ENCODE data around the gene EPN3. TPM values are rescaled to one million over a fixed set of nuclear protein-coding genes. Genes with fewer than 3 reads are reported as not detected.
A peak's percentile ranks its signal among the peaks of the same experiment; 100 is the strongest.

The EPN3 gene
- total RNA-seq, 1 donor from 2014 or later: 19.9 TPM

GRCh38 chr17:50518384-50519023 is 14.0 kb upstream of the EPN3 start:
- no peak for DNase-seq
- intact Hi-C loops (cut with micrococcal nuclease): no loop called here
- peak overlapping the region; percentile 62 for H3K27ac ChIP-seq (replicated peaks)
- no peak for TF ChIP-seq CTCF (IDR thresholded peaks at IDR 0.05; ENCODE audit: borderline replicate concordance)
- H3K36me3 ChIP-seq: no peaks in the 10 kb centered on the region
- no peaks in the 10 kb centered on the region for H3K27me3 ChIP-seq (ENCODE audit: low read depth)
- no peaks in the 10 kb centered on the region for H3K9me3 ChIP-seq (replicated peaks)
- peaks cover 31% of the 10 kb centered on the region for H3K4me1 ChIP-seq
- H3K4me3 ChIP-seq: no peak overlapping the region

- no peaks in the 10 kb centered on the region for H3K9me3 ChIP-seq (replicated peaks)
- no peaks in the 10 kb centered on the region for H3K36me3 ChIP-seq
- no peak overlapping the region for H3K27ac ChIP-seq (replicated peaks)
- no peak for DNase-seq
- no peak overlapping the region for H3K4me3 ChIP-seq
- H3K4me1 ChIP-seq: peaks cover 31% of the 10 kb centered on the region
- TF ChIP-seq CTCF (IDR thresholded peaks at IDR 0.05; ENCODE audit: borderline replicate concordance): no peak
- intact Hi-C loops (cut with micrococcal nuclease): no loop called here
- no peaks in the 10 kb centered on the region for H3K27me3 ChIP-seq (ENCODE audit: low read depth)
These were observed 13.2 kb upstream of the EPN3 start for GRCh38 chr17:50519141-50519834.

- TF ChIP-seq CTCF (IDR thresholded peaks at IDR 0.05; ENCODE audit: borderline replicate concordance): no peak
- H3K4me3 ChIP-seq: no peak overlapping the region
- no peak for DNase-seq
- no peaks in the 10 kb centered on the region for H3K9me3 ChIP-seq (replicated peaks)
- intact Hi-C loops (cut with micrococcal nuclease): no loop called here
- no peaks in the 10 kb centered on the region for H3K27me3 ChIP-seq (ENCODE audit: low read depth)
- H3K27ac ChIP-seq (replicated peaks): no peak overlapping the region
- H3K4me1 ChIP-seq: peaks cover 20% of the 10 kb centered on the region
- no peaks in the 10 kb centered on the region for H3K36me3 ChIP-seq
These were observed 12.1 kb upstream of the EPN3 start for GRCh38 chr17:50520483-50520882.

GRCh38 chr17:50521514-50521913 is 11.0 kb upstream of the EPN3 start:
- Histone ChIP-seq H3K4me1 (peaks cover 9% of the 10 kb centered on the region), H3K36me3 (no peaks in the 10 kb centered on the region), H3K4me3 (no peak overlapping the region), H3K27ac (replicated peaks) (no peak overlapping the region), H3K9me3 (replicated peaks) (no peaks in the 10 kb centered on the region), H3K27me3 (ENCODE audit: low read depth) (no peaks in the 10 kb centered on the region)
- DNase-seq: no peak
- intact Hi-C loops (cut with micrococcal nuclease): no loop called here
- no peak for TF ChIP-seq CTCF (IDR thresholded peaks at IDR 0.05; ENCODE audit: borderline replicate concordance)

- Histone ChIP-seq H3K27me3 (ENCODE audit: low read depth) (no peaks in the 10 kb centered on the region), H3K9me3 (replicated peaks) (no peaks in the 10 kb centered on the region), H3K27ac (replicated peaks) (no peak overlapping the region), H3K4me1 (peaks cover 3% of the 10 kb centered on the region), H3K36me3 (no peaks in the 10 kb centered on the region), H3K4me3 (no peak overlapping the region)
- DNase-seq: no peak
- intact Hi-C loops (cut with micrococcal nuclease): no loop called here
- no peak for TF ChIP-seq CTCF (IDR thresholded peaks at IDR 0.05; ENCODE audit: borderline replicate concordance)
These were observed 9.8 kb upstream of the EPN3 start for GRCh38 chr17:50522766-50523165.
